SKM-1 (cell line): ENCODE measurements around the gene NINJ1.
"Not testable (repeated sequence)": the region's sequence is repeated elsewhere in the genome, so short reads cannot be mapped to it uniquely, and the experiment has no call there.

ENCODE experiments used
- DNase-seq: peaks from one replicate; lab custom pipeline; 2025; ENCODE audit not compliant: unreplicated experiment; lab: John Stamatoyannopoulos, UW

The NINJ1 gene

DNA sequence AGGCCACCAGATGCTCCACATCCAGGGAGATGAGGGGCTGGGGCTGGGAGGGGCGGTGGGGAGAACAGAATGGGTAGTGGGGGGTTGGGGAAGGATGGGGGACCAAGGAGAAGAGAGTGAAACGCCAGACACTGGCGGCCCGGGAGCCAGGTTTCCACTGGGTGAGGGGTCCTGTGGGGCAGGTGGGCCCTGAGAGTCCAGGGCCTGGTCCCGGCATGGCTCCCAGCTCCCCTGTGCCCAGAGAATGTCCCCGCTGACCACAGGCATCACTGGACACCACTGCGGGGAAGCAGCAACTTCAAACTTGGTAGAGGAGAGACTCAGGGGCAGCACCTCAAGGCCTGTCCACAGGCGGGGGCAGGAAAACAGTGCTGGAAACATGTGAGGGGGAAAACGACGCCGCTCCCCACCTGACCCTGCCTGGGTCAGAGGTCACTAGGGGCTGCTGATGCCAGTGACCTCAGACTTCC is 13.2 kb downstream of the NINJ1 start:
- DNase-seq: no peak

DNA sequence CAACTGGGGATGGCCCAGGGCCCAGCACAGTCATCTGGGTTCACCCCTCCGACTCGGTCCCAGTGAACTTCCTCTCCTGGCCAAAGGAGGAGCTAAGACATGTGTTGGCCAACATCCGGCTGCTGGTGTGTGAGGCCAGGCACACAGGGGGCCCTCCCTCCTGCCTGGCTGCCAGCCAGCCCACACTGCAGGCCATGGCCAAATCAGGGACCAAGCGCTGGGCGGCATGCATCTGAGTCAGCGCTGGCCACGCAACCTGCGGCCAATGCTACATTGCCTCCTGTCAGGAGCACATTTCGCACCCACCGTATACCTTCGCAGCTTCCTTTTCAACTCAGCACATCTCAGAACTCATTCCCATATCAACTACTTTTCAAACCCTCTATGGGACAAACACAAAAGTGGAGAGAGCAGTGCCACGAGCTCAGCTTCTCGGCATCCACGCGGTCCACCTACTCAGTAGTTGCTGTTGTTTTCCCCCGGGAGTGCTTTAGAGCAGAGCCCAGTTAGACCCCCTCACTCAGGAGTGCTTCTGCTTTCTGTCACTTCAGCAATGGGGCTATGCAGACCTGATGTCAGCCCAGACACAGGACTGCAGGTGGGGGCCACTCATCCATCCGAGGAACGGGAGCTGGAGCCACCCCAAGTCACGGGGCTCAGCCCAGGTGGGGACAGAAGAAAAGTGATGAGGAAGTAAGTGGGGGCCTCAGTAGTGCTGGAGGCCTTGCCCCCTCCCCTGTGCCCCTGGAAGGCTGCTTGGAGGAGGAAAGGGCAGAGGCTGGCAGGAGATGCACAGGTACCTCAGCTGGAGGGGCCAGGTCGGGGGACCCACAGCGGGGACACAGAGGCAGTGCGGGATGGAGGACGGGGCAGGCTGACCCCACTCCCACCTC is 13.9 kb downstream of the NINJ1 start:
- peak; percentile 63 for DNase-seq

DNA sequence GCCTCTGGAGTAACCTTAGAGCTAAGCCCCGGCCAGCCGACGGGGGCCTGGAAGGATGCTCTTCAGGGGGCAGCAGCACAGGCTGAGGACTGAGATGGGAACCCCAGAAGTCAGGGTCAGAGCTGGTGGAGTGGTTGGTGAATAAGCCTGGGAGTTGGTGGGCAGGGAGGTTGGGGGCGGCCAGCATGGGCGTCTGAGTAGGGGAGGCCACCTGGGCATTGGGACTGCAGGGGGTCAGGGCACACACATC is 14.4 kb downstream of the NINJ1 start:
- DNase-seq: no peak

DNA sequence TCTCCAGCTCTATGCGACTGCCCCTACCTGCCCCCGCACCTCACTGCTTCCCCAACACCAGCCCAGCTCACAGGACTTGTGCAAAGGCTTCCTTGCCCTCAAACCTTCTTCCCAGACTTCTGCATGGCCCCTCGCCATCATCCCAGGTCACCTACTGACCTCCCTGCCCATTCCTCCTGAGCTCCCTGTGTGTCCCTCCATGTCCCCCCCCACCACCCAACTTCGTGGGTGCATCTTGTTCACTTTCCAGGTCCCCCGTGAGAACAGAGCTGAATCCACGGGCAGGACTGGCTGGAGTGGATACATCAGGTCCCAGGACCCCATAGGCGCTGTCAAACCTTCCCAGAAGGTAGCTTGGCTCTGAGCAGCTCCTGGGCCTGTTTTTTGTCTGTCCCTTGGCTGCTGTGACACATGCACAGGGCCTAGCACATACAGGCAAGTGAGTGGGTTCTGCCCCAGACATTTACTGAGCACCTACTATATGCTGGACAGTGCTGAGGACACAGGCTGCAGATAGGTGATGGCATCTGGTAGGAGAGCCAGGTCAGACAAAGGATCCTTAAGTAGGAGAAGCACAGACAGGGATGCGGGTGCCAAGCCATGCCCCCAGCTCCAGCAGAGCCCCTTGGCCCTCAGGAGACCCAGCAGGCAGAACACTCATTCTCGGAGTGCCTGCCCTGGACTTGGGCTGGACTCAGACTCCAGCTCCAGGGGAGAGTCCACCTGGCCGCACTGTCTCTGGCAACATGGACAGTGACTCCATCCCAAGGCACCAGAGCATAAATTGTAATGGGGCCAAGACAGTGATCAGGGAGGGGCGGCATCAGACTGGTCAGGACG is 15.0 kb downstream of the NINJ1 start:
- DNase-seq: no peak

DNA sequence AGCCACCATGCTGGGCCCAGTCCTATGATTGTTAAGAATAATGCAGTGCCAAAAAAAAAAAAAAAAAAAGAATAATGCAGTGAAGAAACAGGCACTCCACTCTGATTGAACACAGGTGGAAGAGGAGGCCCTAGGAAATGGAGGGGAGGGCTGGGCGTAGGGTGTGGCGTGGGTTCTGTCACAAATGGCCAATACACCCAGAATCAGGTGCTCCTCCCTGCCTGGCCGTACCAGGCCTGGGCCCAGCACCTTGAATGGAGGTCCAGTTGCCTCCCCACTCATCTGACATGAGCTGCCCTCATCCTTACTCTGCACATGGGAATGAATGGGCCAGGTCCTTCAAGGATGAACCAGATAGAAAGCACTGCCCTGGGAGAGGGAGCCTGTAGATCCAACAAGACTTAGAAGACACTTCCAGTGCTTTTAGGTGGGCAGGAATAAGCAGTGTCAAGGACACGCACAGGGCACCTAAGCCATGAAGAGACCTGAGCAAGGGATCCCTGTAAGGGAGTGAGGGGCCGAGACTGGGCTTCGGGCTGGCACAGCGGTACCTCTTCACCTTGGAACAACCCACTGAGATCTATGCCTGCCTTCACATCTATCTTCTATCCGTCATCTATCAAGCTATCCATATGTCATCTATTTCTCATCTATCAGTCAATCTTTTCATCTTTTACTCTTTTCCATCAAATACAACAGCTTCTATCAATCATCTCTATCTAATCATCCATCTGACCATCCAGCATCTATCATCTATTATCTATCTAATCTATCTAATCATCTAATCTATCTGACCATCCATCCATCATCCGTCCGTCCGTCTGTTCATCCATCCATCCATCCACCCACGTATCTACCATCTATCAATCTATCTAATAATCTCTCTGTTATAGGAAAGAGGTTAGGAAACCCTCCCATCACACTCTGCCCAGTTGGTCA is 15.9 kb downstream of the NINJ1 start:
- no peak for DNase-seq

DNA sequence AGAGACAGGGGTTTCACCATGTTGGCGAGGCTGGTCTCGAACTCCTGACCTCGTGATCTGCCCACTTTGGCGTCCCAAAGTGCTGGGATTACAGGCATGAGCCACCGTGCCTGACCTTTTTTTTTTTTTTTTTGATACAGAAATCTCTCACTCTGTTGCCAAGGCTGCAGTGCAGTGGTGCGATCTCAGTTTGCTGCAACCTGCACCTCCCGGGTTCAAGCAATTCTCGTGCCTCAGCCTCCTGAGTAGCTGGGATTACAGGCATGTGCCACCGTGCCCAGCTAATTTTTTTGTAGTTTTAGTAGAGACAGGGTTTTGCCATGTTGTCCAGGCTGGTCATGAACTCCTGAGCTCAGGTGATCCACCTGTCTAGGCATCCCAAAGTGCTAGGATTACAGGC is 16.5 kb downstream of the NINJ1 start:
- DNase-seq: not testable (repeated sequence)

DNA sequence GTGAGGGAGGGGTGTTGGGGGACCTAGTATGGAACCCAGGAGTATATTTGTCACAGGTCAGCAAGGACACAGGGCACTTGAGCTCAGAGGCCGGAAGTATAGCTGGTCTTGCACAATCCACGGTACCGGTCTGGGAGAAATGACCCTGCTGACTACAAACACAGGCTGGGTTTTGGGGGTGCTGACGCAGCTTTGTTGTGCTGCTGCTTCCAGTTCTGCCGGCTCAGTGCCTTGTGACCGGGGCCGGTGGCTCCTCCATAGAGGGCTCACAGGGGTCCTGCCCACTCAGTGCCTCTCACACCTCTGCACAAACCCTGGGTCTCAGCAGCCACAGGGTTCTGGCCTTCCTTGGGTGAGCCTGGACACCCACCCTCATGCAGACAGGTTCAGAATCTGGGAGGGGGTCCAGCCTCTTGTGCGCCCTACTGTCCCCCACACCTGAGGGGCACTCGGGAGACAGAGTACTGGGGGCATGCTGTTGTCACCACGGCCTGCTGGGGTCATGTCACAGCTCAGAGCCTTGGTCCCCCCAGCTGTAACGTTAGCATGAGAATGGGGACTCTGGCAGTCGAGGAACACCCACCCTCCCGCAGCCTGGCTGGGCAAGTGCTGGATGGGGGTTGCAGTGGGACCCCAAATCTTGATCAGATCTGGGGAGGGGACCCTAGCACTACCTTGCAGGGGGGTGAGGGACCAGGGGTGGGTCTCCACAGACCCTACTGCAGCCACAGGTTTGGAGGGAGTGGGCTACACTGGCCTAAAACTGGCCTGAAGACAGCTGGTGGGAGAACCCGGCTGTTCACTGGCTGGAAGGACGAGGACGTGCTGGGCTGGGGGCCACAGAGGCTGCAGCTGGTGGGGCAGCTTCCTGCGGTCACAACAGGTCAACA is 17.7 kb downstream of the NINJ1 start:
- peak; percentile 76 for DNase-seq

DNA sequence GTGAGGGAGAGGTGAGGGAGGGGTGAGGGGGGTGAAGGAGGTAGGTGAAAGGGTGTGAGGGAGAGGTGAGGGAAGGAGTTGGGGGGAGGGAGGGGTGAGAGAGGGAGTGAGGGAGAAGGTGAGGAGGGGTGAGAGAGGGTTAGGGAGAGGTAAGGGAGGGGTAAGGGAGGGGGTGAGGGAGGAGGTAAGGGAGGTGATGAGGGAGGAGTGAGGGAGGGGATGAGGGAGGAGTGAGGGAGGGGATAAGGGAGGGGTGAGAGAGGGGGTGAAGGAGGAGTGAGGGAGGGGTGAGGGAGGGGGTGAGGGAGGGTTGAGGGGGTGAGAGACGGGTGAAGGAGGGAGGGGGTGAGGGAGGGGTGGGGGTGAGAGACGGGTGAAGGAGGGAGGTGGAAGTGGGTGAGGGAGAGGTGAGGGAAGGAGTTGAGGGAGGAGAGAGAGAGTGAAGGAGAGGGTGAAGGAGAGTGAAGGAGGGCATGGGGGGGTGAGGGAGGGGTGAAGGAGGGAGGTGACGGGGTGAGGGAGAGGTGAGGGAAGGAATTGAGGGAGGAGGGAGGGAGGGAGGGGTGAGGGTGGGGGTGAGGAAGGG is 18.5 kb downstream of the NINJ1 start:
- no peak for DNase-seq

DNA sequence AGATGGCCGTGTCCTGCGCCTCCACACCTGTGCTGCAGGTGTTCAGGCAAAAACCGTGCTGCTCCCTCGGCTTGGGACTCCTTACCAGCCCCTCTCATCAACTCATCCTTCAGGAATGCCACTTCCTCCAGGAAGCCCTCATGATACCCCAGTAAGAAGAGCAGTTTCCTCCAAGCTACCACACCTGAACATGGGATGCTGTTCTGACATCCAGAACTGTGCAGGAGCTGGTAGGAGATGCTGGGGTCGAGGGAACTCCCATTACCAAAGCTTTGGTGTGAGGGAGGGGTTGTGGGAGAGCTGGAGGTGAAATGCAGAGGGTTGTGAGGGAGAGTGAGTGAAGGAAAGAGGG is 19.1 kb downstream of the NINJ1 start:
- DNase-seq: no peak

DNA sequence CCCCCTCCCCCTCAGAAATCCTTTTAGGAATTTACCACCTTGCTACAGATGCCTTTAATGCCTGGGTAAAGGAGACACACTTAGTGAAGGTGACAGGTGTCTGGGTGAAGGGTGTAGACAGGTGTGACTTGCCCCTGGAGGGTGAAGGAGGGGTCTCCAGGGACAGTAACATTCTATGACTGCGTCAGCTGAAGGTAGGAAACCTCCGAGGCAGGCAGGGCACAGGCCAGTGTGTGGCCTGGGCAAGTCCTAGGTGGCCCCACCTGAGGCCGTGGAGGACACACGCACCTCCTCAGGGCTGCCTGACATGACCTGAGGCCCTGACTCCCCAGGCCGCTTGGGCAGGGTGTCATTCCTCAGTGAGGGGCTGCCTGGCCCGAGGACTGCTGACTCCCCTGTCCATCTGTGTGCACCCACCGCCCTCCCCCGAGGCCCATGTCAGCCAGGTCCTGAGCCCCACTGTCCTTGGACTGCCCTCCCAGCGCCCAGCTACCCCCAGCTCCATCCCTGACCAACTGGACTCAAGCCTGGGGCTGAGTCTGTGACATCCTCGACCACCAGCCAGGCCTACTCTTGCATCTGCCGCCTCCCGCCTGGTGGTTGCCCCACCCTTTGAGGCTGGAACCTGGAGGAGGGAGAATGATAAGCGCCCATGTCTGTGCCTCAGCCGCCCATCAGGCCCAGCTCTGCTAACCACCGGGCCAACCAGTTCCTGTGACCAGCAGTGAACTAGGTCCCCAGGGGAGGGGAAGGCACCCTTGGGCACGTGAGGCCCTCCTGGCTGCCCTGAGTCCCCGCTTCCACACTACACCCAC is 19.7 kb downstream of the NINJ1 start:
- DNase-seq: no peak

DNA sequence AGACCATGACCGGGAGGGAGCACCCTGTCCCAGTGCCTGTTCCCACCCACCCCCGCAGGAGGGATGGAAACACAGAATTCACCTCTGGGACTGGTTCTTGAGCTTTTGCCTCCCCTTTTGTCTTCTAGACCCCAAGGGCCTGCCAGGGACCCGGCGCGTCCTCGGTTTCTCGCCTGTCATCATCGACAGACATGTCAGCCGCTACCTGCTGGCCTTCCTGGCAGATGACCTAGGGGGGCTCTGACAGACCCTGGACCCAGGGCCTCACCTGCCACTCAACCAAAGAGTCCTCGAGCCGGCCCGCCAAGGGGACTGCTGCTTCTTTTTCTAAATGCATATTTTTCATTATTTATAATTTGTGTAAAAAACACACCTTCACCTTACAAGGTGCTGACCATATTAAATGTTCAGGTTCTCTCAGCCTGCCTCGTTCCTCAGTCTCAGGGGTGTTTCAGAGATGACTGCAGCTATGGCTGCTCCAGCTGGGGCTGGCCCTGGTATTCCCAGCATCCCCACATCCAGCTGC is 21.1 kb downstream of the NINJ1 start:
- DNase-seq: no peak

DNA sequence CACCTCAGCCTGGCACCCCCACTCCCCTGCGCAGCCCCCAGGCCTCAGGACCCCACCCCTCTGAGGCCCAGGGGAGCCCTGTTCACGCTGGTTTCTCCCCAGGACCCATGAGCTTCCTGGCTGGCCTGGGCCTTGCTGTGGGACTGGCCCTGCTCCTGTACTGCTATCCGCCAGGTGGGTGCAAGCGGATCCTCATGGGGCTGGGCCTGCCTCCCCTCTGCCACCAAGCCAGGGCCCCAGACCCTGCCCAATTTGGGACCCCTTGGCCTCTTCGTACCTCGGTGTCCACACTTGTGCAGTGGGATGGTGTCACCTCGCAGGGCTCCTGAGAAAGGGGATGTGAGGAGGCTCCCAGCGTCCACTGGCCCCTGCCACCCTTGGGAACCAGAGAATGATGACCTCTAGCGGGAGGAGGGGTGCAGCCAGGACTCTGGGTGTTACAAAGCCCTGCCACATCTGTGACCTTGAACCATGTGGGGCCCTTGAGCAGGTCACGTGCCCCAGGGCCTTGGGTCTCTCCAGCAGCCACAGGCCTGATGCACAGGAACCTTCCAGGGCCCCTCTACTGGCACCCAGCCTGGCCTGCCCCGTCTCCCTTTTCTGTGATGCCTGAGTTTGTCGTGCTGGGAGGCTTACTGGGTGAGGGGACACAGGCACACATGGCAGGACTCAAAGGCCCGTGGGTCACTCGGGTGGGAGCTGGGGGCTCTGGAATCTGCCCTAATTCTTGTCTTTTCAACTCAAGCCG is 21.8 kb downstream of the NINJ1 start:
- DNase-seq: no peak

DNA sequence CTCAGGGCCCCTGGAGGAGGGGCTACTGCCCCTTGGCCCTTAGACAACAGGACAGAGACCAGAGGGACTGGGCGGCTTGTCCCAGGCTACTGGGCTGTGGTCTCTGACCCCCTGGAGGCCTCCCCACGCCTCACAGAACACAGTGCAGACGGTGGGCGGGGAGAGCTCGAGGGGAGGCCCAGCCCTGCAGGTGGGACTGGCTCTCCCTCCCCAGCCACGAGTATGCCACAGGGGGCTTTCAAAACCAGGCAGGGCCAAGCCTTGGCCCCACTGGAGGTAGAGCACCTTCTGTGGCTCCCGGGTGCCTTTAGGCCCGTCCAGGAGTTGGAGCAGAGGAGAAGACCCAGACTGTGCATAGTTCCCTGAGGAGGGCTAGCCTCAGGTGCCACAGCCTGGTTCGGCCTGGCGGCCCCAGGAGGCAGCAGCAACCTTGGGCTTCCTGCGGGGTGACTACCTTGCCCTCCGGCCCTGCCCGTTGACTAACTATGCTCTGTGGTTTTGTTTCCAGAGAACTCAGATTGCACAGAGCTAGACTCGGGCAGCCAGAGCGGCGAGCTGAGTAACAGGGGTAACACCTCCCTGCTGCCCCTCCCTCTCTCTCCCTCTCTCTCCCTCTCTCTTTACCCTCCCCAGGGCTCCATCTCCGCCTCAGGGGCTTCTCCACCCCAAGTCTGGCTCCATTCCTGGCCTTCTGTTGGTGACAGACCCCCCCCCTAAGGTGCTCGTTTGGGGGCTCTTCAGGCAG is 22.5 kb downstream of the NINJ1 start:
- peak; percentile 24 for DNase-seq

DNA sequence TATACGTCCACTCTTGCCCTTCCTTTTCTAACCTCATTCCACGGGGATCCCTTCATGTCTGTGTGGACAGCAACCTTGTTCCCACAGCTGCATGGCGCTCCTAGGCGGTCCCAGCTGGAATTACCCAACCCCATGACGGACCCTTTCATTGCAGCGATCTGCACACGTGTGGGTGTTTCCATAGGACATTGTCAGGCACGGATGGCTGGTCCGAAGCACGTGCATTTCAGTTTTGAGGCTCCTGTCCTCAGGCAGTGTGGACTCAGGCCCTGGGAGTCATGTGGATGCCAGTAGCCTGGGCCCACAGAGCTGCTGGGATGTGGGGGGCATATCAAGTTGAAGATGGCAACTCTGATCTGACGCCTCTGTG is 23.1 kb downstream of the NINJ1 start:
- DNase-seq: no peak

DNA sequence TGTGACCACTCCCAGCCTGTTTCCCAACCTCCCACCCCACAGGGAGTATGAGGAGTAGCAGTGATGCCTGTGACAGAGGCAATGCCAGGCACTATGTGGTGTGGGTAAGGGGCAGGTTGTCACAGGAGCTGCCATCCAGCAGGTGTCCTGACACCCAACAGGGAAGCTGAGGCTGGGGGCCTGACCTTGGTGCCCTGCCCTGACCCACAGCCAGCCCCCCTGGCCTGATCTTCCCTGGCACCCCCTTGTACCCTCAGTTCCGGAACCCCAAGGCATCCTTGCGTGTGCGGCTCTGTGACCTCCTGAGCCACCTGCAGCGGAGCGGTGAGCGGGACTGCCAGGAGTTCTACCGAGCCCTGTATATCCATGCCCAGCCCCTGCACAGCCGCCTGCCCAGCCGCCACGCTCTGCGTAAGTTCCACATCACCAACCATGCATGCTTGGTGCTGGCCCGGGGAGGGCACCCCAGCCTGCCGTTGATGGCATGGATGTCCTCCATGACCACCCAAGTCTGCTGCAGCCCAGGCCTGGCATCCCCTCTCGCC is 23.7 kb downstream of the NINJ1 start:
- DNase-seq: no peak

DNA sequence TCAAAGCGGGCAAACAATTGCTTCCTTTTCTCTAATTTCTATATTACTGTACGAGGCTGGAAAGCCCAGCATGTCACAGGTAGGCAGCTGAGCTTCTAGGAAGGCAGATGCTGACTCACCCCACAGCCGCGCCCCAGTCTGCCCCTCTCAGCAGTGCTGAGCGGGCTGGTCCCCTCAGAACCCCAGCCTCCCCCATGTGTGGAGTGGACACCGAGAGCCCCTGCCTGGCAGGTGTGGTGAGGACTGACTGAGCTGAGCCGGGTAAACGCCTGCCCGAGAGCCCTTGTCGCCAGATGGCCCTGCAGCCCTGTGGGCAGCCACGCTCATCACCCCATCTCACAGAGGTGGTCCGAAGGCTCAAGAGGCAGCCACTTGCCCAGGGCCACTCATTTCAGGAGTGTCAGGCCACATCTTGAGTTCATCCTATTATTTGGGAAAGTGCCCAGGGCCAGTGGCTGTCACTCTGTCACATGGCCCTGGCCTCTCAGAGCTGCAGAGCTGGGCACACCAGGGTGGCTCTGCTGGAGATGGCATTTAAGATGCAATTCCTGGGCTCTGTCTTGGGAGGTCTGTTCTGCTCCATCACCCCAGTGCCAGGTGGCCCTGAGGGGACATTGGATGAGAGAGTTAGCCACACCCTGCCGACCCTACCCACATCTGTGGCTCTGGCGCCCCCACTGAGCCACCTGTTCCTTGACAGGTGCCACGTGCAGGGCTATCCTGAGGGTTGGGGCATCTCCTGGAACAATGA is 25.6 kb downstream of the NINJ1 start:
- DNase-seq: no peak

DNA sequence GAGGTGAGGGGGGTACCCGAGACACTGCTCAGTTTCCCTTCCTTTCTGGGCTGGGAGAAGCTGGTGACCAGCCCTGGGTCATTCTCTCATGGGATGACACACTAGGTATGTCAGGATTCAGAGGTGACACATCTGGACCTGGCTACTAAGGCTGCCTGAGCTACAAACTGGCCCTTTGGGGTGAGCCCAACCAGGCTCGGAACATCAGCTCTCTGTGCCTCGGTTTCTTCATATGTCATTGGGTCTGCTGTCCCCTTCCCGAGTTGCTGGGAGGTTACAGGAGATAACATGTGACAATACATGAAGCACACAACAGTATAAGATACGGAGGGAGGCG is 26.3 kb downstream of the NINJ1 start:
- no peak for DNase-seq
